G401 (cell line): Measurements from ENCODE around the gene TMEM259. TPM values are rescaled to one million over a fixed set of nuclear protein-coding genes. Genes with fewer than 3 reads are reported as not detected.

ENCODE experiments used
- DNase-seq: peaks from one replicate; pipeline ENCODE4 v3.0.0-alpha.2; 2015; ENCODE audit warnings: low spot score
- in situ Hi-C: cut with HindIII; loops from 2 replicates; pipeline ENCODE4 v1.10.0; 2016; ENCODE audit warnings: low sequenced_read_pairs, mixed read lengths
- total RNA-seq: library from RNA; depleted of rRNA; stranded (reverse); fragments of >200 nt; shearing (Covaris generic); gene quantifications from 2 replicates; pipeline ENCODE4 v1.2.3, GENCODE V29; 2014; rRNA removed

The TMEM259 gene
- 131 and 142 TPM in 2 replicates for total RNA-seq

- in situ Hi-C loops = no loop called here
- DNase-seq = peak; percentile 97
These were observed at the start of gene TMEM259 for GRCh38 chr19:1020868-1021425. TMEM259 (minus strand) TSS chr19:1021123; CDS start chr19:1020996, 127 bp downstream.

- in situ Hi-C loops = no loop called here
- DNase-seq = peak; percentile 20
These were observed 49.6 kb upstream of the TMEM259 start for GRCh38 chr19:1070576-1070930.

DNA sequence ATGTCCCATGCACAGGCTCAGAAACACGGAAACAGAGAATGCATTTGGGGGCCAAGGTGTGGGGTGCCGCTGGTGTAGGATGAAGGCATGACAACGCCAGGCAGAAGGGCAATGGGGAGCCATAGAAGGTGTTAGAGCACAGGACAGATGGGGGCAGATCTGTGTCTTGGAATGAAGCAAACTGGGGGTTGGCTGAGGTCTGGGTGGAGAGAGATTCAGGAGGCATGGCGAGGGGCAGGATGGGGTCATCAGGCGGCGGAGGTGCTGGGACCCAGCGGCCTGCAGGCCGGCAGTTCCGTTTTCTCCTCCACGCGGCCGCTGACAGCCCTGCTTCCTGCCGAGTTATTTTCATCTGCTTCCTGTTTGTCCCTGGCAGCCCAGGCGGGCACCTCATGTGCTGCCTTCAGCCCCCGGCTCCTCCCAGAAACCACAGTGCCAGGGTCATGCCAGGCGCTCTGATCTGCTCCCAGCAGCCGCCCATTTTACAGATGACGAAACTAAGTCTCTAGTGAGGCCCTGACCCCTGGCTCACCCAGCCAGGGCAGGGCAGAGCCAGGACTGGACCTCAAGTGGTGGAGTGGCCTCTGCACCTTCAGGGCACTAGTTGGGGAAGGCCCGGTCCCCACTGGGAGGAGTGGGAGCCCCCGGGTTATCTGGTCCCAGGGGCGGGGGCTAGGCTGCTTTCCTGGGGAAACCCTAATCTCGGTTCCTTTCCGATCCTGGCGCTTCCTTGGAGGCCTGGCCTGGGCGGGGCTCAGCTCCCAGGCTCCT, 48.3 kb upstream of the TMEM259 start:
- no peak for DNase-seq
- in situ Hi-C loops = no loop called here

DNA sequence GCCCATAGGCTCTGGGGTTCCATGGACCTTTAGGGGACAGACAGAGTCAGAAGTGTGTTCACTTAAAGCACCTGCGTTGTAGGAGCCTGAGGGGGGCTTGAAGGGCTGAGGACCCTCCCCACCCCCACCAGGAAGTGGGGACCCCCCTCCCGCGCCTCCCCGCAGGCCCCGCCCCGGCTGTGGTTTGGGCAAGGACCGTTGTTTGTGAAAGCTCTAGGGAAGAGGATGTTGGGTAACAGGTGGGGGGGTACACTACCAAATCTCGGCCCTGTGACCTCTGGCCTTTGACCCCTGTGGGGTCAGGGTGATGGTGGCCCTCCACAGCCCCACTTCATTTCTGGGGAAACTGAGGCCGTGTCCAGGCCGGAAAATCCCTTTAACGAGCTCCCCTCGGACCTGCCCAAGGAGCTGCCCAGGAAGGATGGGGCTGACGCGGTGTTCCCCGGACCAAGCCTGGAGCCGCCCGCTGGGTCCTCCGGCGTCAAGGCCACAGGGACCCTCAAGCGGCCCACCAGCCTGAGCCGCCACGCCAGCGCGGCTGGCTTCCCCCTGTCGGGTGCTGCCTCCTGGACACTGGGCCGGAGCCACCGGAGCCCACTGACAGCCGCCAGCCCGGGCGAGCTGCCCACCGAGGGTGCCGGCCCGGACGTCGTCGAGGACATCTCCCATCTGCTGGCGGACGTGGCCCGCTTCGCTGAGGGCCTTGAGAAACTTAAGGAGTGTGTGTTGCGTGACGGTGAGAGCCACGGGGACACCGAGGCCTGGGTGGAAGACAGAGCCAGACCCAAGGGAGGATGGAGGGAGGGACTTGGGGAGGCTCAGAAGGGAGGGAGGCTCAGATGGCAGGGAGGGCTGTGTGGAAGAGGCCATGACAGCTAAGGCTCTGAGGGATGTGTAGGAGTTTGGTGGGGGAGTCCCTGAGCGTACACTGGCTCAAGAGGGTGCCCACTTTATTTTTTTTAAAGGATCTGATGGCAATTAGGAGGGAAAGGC, 47.4 kb upstream of the TMEM259 start:
- in situ Hi-C loops = no loop called here
- no peak for DNase-seq

- DNase-seq = no peak
- in situ Hi-C loops = no loop called here
These were observed 46.5 kb upstream of the TMEM259 start for GRCh38 chr19:1067341-1067957.

DNA sequence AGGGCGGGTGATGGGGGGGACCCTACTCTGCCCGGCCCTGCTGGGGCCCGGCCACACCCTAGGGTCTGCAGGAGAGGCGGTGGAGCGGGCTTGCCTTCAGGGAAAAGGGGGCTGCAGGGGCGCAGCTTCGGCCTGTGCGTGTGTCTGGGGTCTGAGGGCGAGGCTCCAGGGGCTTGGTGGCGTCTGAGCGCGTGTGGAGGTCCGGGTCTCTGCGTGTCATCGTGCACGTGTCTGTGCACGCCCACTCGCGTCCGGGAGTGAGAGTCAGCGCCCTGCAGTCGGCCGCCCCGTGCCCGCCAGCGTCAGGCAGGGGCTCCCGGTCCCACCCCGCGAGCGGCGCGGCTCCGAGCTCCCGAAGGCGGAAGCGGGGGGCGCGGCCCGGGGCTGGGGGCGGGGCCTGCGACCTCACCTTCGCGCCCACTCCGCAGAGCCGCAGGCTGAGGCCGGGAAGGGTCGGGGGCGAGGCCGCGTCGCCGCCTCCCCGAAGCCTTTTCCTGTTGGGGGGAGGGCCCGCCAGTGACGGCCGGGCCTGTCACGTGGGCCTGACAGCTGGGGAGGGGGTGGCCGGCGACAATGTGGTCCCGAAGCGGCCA, 45.9 kb upstream of the TMEM259 start, which contains the start of gene ARHGAP45:
ARHGAP45 (plus strand) TSS at position 420 of the 593 bp plus-strand sequence. CDS start 239 bp downstream, outside the sequence.
- in situ Hi-C loops = no loop called here
- no peak for DNase-seq

GRCh38 chr19:1066251-1066747, 45.4 kb upstream of the TMEM259 start:
- in situ Hi-C loops = no loop called here
- DNase-seq = no peak

GRCh38 chr19:1065606-1066109, 44.7 kb upstream of the TMEM259 start:
- no peak for DNase-seq
- in situ Hi-C loops = no loop called here

GRCh38 chr19:1064661-1065605, 44.0 kb upstream of the TMEM259 start:
- DNase-seq = no peak
- in situ Hi-C loops = no loop called here

DNA sequence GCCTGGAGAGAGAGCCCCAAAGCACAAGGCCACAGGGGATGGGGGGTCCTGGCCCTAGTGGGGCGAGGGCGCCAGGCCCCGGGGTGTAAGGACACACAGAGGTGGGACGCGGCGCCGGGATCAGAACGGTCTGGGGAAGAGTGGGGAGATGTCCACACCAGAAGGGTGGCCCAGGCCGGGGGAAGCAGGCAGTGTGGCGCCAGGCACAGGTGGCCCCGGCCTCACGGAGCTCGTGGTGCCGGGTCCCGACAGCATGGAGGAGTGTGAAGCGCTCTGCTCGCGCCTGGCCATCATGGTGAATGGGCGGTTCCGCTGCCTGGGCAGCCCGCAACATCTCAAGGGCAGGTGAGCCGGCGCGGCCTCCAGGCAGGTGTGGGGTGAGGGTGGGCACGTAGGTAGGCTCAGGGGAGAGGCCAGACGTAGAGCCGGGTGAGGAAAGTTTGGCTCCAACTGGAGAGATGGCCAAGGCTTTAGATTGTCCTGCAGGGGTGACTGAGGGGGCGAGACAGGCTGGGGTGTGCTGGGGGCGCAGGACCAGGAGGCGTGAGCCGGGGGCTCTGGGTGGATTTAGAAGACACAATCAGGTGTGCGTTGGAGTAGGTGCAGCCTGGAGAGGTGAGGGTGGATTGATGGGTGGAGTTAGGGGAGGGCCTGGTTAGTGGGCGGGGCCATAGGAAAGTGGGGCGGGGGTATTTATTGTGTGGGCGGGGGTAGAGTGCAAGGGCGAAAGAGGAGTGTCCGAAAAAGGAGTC, 43.2 kb upstream of the TMEM259 start:
- DNase-seq = no peak
- in situ Hi-C loops = no loop called here

DNA sequence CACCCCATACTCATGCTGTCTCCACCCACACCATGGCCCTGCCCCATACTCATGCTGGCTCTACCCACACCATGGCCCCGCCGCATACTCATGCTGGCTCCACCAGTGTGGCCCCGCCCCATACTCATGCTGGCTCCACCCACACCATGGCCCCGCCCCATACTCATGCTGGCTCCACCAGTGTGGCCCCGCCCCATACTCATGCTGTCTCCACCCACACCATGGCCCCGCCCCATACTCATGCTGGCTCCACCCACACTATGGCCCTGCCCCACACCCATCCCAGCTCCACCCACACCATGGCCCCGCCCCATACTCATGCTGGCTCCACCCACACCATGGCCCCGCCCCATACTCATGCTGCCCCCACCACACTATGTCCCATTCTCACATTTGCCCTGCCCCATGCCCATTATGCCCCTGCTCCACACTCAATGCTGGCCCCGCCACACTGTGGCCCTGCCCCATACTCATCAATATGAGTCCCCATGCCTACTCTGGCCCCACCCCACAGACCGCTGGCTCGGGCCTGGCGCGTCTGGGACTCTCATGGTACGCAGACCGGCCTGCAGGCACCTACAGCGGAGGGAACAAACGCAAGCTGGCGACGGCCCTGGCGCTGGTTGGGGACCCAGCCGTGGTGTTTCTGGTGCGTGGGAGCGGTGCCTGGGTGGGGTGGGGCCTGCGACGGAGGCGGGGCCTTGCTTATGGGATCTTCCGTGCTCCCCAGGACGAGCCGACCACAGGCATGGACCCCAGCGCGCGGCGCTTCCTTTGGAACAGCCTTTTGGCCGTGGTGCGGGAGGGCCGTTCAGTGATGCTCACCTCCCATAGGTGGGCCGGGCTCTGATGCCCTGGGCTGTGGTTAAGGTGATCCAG, 42.3 kb upstream of the TMEM259 start:
- no peak for DNase-seq

GRCh38 chr19:1062387-1063029, 41.6 kb upstream of the TMEM259 start:
- in situ Hi-C loops = no loop called here
- DNase-seq = no peak

More for the DNA sequence above, 42.3 kb upstream of the TMEM259 start:
- in situ Hi-C loops = no loop called here

- DNase-seq = no peak
- in situ Hi-C loops = no loop called here
These were observed 41.1 kb upstream of the TMEM259 start for GRCh38 chr19:1061987-1062386.

GRCh38 chr19:1060689-1061088, 39.8 kb upstream of the TMEM259 start:
- no peak for DNase-seq
- in situ Hi-C loops = no loop called here

GRCh38 chr19:1058112-1058511, 37.2 kb upstream of the TMEM259 start:
- no peak for DNase-seq
- in situ Hi-C loops = no loop called here
